Activated CD8-positive, alpha-beta memory T cell treated with anti-CD3 and anti-CD28 coated beads, Interleukin-2, amount 10 ng/mL, durations not matched to agents 7 days and 5 days (primary cell): ENCODE measurements around the gene ADAMTSL5. TPM values are rescaled to one million over a fixed set of nuclear protein-coding genes. Genes with fewer than 3 reads are reported as not detected.

Source experiments
- ATAC-seq: fragments of 150-1000 bp; cut with Tn5 transposase; one replicate; pipeline ENCODE4 v1.10.0; 2021; ENCODE audit warnings: moderate library complexity
- CTCF ChIA-PET: fragments of 350-600 bp; sonication (Branson Sonifier 250); formaldehyde crosslinking; loops from one replicate; lab custom pipeline; 2021; ENCODE audit warnings: antibody characterized with exemption; lab: Charles Lee
- DNase-seq: peaks from one replicate; pipeline ENCODE4 v3.0.0-alpha.2; 2020
- H3K27ac Mint-ChIP-seq: one replicate; pipeline ENCODE4 v1.8.0; 2021; ENCODE audit warnings: mild to moderate bottlenecking, mixed read lengths
- H3K27me3 Mint-ChIP-seq: one replicate; pipeline ENCODE4 v1.8.0; 2021; ENCODE audit warnings: mixed read lengths
- H3K36me3 Mint-ChIP-seq: one replicate; pipeline ENCODE4 v1.8.0; 2021; ENCODE audit warnings: mild to moderate bottlenecking, mixed read lengths
- H3K4me1 Mint-ChIP-seq: one replicate; pipeline ENCODE4 v1.8.0; 2021; ENCODE audit warnings: mixed read lengths
- H3K4me3 Mint-ChIP-seq: one replicate; pipeline ENCODE4 v1.8.0; 2021; ENCODE audit warnings: mild to moderate bottlenecking, moderate library complexity, mixed read lengths
- H3K9me3 Mint-ChIP-seq: one replicate; pipeline ENCODE4 v1.8.0; 2022; ENCODE audit warnings: low read depth, mixed read lengths
- total RNA-seq, 2 experiments: library from RNA; stranded (reverse); gene quantifications; one replicate each; pipeline ENCODE4 v1.2.3, GENCODE V29; 2021

The ADAMTSL5 gene
- total RNA-seq, result 1 to 10 TPM in 1 of 2 experiments, under 1 TPM in 1; 0.91 to 1.2 TPM

DNA sequence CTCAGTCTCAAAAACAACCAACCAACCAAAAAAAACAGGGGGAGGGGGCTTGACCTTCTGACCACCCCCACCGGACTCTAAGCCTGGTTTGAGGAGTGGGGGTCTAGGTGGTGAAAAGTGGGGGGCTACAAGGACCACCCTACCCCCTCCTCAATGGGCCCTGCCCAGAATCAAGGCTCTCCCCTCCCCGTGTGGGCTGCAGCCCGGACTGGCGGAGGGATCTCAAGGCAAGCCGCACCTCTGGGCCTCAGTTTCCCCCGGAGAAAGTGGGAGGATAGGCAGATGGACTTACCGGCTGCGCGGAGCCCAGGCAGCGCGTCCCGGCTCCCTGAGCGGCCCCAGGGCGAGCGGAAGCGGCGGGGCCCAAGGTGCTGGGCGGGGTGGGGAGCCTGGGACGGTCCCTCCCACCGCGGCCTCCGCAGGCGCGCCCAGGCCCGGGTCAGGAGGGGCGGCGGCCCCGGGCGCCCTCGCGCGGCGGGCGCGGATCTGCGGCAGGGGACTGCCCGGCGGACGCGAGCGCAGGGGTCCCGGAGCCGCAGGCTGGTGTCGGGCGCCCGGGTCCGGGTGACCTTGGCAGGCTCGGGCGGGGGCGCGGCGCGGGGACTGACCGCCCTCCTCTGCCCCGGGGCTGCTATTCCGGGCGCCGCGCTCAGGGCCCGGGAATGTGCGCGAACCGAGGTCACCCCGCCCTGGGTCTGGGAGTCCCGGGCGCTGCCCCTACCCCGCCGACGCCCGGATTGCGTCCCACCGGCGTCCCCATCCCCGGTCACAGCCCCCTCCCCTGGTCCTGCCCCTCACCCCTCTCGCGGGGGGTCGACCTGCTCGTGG lies at the start of gene ADAMTSL5:
Gene ADAMTSL5 (minus strand): TSS at position 349 of the 828 bp plus-strand sequence. CDS start 2,076 bp downstream, outside the sequence.
- H3K4me1 Mint-ChIP-seq, result peaks cover 2% of the 10 kb centered on the region

DNA sequence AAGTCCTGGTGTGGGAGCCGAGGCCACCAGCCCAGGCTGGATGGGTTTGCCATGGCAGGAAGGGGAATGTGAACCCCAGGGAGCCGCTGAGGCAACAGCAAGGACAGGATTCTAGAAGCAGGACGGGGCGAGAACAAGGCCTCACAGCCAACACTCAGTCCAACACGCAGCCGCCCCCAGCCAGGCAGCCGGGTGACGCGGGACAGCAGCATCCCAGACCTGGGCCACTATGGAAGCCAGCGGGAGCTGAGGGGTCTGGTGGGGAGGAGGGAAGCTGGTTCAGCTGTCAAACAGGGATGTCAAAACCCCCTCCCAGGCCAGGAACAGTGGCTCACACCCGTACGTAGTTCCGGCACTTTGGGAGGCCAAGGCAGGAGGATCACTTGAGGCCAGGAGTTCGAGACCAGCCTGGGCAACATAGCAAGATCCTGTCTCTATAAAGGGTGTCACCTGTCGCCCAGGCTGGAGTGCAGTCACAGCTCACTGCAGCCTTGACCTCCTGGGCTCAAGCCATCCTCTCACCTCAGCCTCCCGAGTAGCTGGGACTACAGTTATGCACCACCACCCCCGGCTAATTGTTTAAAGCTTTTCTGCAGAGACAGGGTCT lies 48.5 kb upstream of the ADAMTSL5 start:
- H3K27ac Mint-ChIP-seq, result no peak overlapping the region
- H3K4me3 Mint-ChIP-seq, result no peak overlapping the region
- H3K36me3 Mint-ChIP-seq, result no peaks in the 10 kb centered on the region
- no peak for DNase-seq
- no peaks in the 10 kb centered on the region for H3K4me1 Mint-ChIP-seq
- no peak for ATAC-seq
- no peaks in the 10 kb centered on the region for H3K9me3 Mint-ChIP-seq
- H3K27me3 Mint-ChIP-seq, result no peaks in the 10 kb centered on the region
- CTCF ChIA-PET, result interaction anchor here (0.8 kb wide), 1 partner anchor 111 kb away, joined by 3 read pairs; no protein-coding TSS in a partner anchor

More for the DNA sequence above, at the start of gene ADAMTSL5:
- H3K36me3 Mint-ChIP-seq, result no peaks in the 10 kb centered on the region
- CTCF ChIA-PET, result interaction anchor here (0.7 kb wide), 1 partner anchor 46 kb away, joined by 3 read pairs; no protein-coding TSS in a partner anchor
- peaks cover 21% of the 10 kb centered on the region for H3K27me3 Mint-ChIP-seq
- no peaks in the 10 kb centered on the region for H3K9me3 Mint-ChIP-seq
- peak; percentile 87 for ATAC-seq
- H3K4me3 Mint-ChIP-seq, result peak within 1 kb of the TSS; percentile 57
- DNase-seq, result peak; percentile 75
- no peak within 1 kb of the TSS for H3K27ac Mint-ChIP-seq

DNA sequence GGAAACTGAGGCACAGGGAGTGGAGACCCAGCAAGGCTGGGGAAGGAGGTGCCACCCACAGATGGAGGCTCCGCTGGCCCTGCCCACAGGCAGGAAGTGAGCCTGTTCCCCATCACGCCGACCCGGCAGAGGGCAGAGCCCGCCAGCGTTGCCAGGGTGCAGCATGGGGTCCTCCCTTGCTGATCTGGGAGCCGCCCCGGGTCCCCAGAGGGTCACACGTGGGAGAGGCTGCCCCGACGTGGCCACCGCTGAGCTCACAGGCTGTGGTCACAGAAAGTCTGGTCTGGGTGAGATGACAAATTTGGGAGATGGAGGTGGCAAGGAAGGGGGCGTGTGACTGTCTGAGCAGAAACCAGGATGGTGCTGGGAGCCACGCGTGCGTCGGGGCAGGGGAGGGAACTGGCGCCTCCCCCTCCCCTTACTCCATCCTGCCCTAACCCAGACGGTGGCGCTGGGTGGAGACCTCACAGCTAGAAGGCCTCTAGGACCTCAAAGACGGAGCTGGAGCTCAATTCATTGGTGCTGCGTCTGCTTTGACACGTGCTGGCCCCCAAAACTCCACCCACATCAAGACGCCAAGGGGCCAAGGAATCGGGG lies 47.6 kb upstream of the ADAMTSL5 start:
- no peaks in the 10 kb centered on the region for H3K4me1 Mint-ChIP-seq
- no peak overlapping the region for H3K27ac Mint-ChIP-seq
- H3K27me3 Mint-ChIP-seq, result no peaks in the 10 kb centered on the region
- ATAC-seq (no peak), DNase-seq (no peak)
- H3K9me3 Mint-ChIP-seq, result no peaks in the 10 kb centered on the region
- CTCF ChIA-PET, result interaction anchor here (1.3 kb wide), 1 partner anchor 14 kb away, joined by 4 read pairs; no protein-coding TSS in a partner anchor
- no peak overlapping the region for H3K4me3 Mint-ChIP-seq
- no peaks in the 10 kb centered on the region for H3K36me3 Mint-ChIP-seq

DNA sequence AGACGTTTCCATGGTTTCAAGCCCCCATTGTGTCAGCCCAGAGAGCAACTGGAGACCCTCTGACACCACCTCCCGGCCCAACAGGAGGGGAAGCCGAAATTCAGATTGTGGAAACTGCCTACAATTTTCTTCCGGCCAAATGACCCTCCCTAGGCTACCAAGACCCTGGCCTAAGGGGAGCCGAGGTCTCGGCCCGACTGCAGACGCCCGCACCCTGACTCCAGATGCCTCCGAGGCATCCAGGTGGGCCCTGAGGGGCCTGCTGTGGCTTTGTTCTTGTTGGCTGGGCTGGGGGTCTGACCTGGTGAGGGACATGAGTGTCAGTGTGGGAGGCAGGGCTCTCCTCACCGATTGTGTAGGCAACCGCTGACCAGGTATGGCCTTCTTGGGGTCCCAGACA lies 45.7 kb upstream of the ADAMTSL5 start:
- Mint-ChIP-seq H3K4me1 (no peaks in the 10 kb centered on the region), H3K27me3 (no peaks in the 10 kb centered on the region), H3K36me3 (no peaks in the 10 kb centered on the region), H3K9me3 (no peaks in the 10 kb centered on the region), H3K27ac (no peak overlapping the region), H3K4me3 (no peak overlapping the region)
- ATAC-seq (no peak), DNase-seq (no peak)
- CTCF ChIA-PET, result interaction anchor here (1.1 kb wide), 1 partner anchor 45 kb away, joined by 3 read pairs; no protein-coding TSS in a partner anchor

DNA sequence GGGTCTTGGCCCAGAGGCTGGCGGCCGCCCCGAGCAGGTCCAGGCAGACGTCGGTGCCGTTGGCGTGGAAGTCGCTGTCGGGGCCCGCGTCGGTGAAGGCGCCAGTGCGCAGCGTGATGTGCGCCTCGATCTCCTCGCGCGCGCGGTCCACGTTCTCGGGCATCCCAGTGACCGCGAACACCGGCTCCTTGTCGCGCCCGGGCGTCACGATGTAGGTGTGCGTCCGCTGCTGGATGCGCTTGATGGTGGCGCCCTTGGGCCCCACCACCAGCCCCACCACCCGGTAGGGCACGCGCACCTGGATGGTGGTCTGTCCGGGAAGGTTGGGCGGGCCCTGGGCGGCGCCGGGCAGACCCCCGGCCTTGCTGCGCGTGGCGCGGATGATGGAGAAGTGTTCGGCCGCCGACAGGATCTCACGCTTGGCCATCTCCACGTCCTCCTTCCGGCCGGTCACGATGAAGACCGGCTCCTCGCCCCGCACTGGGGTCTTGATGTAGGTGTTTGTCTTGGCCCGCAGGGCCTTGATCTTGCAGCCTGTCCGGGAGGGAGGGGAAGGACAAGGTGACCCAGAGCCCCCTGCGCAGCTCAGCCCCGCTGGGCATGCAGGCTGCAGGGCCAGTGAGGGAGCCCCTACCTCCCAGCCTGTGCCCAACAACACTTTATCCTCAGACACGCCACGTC lies 43.7 kb upstream of the ADAMTSL5 start:
- Mint-ChIP-seq H3K9me3 (no peaks in the 10 kb centered on the region), H3K27me3 (no peaks in the 10 kb centered on the region), H3K27ac (no peak overlapping the region), H3K4me1 (no peaks in the 10 kb centered on the region), H3K36me3 (no peaks in the 10 kb centered on the region), H3K4me3 (no peak overlapping the region)
- ATAC-seq (no peak), DNase-seq (no peak)
- CTCF ChIA-PET, result no interaction called here

DNA sequence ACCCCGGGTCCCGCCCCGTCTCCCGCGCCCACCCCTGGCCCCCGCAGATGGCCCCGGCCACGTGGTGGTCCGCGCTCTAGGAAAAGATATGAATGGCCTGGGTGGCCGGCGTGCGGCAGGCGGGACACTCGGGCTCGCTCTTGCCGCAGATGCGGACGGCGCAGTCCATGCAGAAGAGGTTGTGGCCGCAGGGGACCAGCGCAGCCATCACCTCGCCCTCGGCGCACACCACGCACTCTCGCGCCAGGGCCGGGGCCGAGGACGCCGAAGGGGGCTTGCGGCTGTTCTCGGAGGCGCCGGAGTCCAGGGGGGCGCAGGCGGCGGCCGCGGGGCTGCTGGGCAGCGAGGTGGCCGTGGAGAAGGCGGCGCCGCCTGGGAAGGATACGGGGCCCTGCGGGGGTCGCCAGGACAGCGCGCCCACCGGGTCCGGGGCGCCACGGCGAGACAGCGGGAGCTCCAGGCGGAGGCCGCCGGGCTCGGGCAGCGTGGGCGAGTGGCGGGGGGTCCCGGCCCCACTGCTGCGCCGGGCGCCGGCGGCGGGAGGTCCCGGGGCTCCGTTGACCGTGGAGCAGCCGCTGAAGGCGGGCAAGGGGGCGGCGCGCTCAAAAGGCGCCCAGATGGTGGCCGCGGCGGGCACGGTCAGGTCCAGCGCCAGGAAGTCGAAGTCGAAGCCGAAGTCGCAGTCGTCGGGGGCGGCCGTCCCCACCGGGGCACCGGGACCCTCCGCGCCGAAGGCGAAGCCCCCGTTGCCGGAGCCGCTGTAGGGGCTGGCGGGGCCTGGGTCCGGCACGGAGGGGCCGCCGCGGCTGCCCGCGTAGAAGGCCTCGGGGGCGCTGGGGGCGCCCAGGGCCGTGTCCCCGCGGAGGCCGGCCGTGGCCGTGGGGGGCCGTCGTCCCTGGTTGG lies 42.9 kb upstream of the ADAMTSL5 start:
- CTCF ChIA-PET, result no interaction called here
- no peak overlapping the region for H3K27ac Mint-ChIP-seq

GRCh38 chr19:1554968-1555367 lies 42.1 kb upstream of the ADAMTSL5 start:
- CTCF ChIA-PET, result interaction anchor here (0.9 kb wide), 1 partner anchor 9 kb away, joined by 4 read pairs; no protein-coding TSS in a partner anchor
- Mint-ChIP-seq H3K4me3 (no peak overlapping the region), H3K27me3 (no peaks in the 10 kb centered on the region), H3K4me1 (no peaks in the 10 kb centered on the region), H3K36me3 (no peaks in the 10 kb centered on the region), H3K27ac (no peak overlapping the region), H3K9me3 (no peaks in the 10 kb centered on the region)
- DNase-seq (no peak), ATAC-seq (no peak)

More for the DNA sequence above, 42.9 kb upstream of the ADAMTSL5 start:
- H3K27me3 Mint-ChIP-seq, result no peaks in the 10 kb centered on the region
- no peaks in the 10 kb centered on the region for H3K9me3 Mint-ChIP-seq
- H3K4me1 Mint-ChIP-seq, result no peaks in the 10 kb centered on the region
- no peaks in the 10 kb centered on the region for H3K36me3 Mint-ChIP-seq
- ATAC-seq (no peak), DNase-seq (no peak)
- no peak overlapping the region for H3K4me3 Mint-ChIP-seq

DNA sequence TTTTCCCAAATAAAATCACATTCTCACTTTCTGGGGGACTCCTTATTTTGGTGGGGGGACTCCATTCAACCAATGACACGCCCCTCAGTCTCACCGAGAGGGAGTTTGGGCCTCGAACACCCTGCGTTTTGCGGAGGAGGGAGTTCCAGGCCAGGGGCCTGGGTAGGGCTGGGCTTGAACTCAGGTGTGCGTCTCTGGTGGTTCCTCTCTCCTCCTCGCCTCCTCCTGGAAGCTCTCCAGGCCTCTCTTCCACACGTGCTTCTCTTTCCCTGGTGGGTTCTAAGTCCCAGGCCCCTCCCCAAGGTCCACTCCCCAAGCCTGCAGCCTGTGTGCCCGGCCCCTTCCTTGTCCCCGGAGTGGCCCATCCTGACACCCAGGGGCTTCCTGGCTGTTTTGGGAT lies 40.6 kb upstream of the ADAMTSL5 start:
- H3K4me3 Mint-ChIP-seq, result no peak overlapping the region
- H3K27me3 Mint-ChIP-seq, result peaks cover 2% of the 10 kb centered on the region
- H3K27ac Mint-ChIP-seq, result no peak overlapping the region
- H3K9me3 Mint-ChIP-seq, result no peaks in the 10 kb centered on the region
- DNase-seq, result no peak
- no peak for ATAC-seq
- H3K4me1 Mint-ChIP-seq, result no peaks in the 10 kb centered on the region
- no peaks in the 10 kb centered on the region for H3K36me3 Mint-ChIP-seq
- CTCF ChIA-PET, result interaction anchor here (1.0 kb wide), 1 partner anchor 119 kb away, joined by 4 read pairs; no protein-coding TSS in a partner anchor

- Mint-ChIP-seq H3K9me3 (no peaks in the 10 kb centered on the region), H3K27ac (no peak overlapping the region), H3K36me3 (no peaks in the 10 kb centered on the region), H3K4me3 (no peak overlapping the region), H3K27me3 (peaks cover 4% of the 10 kb centered on the region), H3K4me1 (peaks cover under 1% of the 10 kb centered on the region)
- DNase-seq, result no peak
- no peak for ATAC-seq
- CTCF ChIA-PET, result interaction anchor here (0.7 to 1.0 kb wide), 2 partner anchors 20 to 287 kb away, joined by 3 to 6 read pairs; no protein-coding TSS in a partner anchor
These were observed 38.5 kb upstream of the ADAMTSL5 start for GRCh38 chr19:1551068-1552040.

- Mint-ChIP-seq H3K27ac (no peak overlapping the region), H3K4me3 (no peak overlapping the region), H3K27me3 (peaks cover 8% of the 10 kb centered on the region), H3K4me1 (peaks cover 4% of the 10 kb centered on the region), H3K36me3 (no peaks in the 10 kb centered on the region), H3K9me3 (no peaks in the 10 kb centered on the region)
- ATAC-seq (no peak), DNase-seq (no peak)
- CTCF ChIA-PET, result no interaction called here
These were observed 36.6 kb upstream of the ADAMTSL5 start for GRCh38 chr19:1549332-1549945.

DNA sequence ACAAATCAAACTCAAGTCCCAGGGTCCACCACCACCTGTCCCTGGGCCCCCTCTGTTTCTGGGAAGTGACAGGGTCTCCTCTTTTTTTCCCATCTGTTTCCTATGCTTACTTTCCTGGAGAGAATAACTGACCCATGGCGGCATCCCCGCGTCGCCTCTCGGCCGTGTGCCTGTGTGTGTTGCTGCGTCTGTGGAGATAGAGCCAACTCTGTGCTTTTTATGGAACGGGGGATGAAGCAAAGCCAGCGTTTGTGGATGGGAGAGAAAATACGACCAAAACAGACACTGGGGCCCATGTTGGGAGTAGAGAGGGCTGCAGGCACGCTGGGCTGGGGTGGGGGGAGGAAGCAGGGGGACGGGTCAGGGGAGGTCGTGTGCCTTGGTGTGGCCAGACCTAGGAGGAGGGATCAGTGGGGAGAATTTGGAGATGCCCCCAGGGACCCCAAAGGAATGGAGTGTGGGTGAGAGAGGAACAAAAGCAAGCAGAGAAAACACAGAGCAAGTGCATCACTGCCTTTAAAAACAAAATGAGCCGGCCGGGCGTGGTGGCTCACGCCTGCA lies 27.6 kb upstream of the ADAMTSL5 start:
- H3K9me3 Mint-ChIP-seq, result no peaks in the 10 kb centered on the region
- CTCF ChIA-PET, result no interaction called here

More for the DNA sequence above, 27.6 kb upstream of the ADAMTSL5 start:
- ATAC-seq, result no peak
- no peak overlapping the region for H3K4me3 Mint-ChIP-seq
- H3K27me3 Mint-ChIP-seq, result peaks cover 8% of the 10 kb centered on the region
- H3K36me3 Mint-ChIP-seq, result no peaks in the 10 kb centered on the region
- no peak overlapping the region for H3K27ac Mint-ChIP-seq
- no peak for DNase-seq
- no peaks in the 10 kb centered on the region for H3K4me1 Mint-ChIP-seq
